Measurements from ENCODE around the gene CXorf38. TPM values are rescaled to one million over a fixed set of nuclear protein-coding genes. Genes with fewer than 3 reads are reported as not detected.

CXorf38 gene
- total and polyA plus RNA-seq, 2 experiments from 2014 or later, result 6.1 to 11.3 TPM

DNA sequence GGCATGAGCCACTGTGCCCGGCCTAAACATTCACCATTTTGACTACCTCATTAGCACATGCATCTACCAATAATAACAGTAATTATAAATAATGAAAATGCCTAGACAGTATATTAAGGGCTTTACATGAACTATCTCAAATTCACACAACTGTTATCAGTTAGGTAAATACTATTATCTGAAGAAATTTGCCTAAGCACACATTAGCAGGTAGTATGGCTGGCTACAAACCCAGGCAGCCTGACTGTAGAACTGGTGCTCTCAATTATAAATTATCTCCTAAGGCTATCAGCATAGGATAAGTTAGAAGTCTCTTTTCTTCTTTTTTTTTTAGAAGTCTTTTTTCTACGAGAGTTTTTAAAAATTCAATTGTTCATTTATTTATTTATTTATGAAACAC is 14.1 kb upstream of the CXorf38 start:
- H3K4me3 ChIP-seq, result no peak overlapping the region
- H3K36me3 ChIP-seq (replicated peaks; ENCODE audit: insufficient read depth, low read depth), result no peaks in the 10 kb centered on the region
- H3K4me2 ChIP-seq, result no peak overlapping the region
- H3K4me1 ChIP-seq (ENCODE audit: insufficient read depth), result no peaks in the 10 kb centered on the region
- no peak overlapping the region for H2AFZ ChIP-seq
- H3K79me2 ChIP-seq, result no peaks in the 10 kb centered on the region
- H3K9me2 ChIP-seq (replicated peaks; ENCODE audit: insufficient read depth), result no peaks in the 10 kb centered on the region
- no peaks in the 10 kb centered on the region for H4K20me1 ChIP-seq (ENCODE audit: insufficient read depth, poor library complexity, severe bottlenecking)
- H3K9me3 ChIP-seq (ENCODE audit: low read depth), result no peaks in the 10 kb centered on the region
- H3K27me3 ChIP-seq, result no peaks in the 10 kb centered on the region
- DNase-seq (ENCODE audit: low spot score), result no peak
- TF ChIP-seq EZH2phosphoT487 (IDR thresholded peaks at IDR 0.05; ENCODE audit: low read depth, severe bottlenecking, unreplicated experiment) (no peak), EZH2 (IDR thresholded peaks at IDR 0.05; ENCODE audit: borderline replicate concordance) (no peak), CTCF (IDR thresholded peaks at IDR 0.05; ENCODE audit: poor library complexity) (no peak)
- H3K27ac ChIP-seq, result no peak overlapping the region
- 82% methylated on average over 2 of the region's 2 CpGs for WGBS (ENCODE audit: low lambda C conversion rate, missing lambda C conversion rate)

DNA sequence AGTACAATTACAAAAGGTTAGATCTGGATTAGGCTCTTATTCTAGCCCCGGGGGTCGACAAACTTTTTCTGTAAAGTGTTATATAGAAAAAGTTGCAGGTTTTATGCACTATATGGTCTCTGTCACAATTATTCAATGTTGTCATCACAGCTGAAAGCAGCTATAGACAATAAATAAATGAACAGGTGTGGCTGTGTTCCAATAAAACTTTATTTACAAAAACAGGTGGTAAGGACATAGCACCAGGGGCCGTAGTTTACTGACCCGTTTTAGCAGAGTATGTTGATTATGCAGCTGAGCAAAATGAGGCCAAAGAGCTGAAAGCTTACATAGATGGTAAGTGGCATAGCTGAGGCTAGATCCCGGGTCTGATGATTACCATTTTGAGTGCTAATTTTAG is 13.0 kb upstream of the CXorf38 start:
- DNase-seq (ENCODE audit: low spot score), result no peak
- Histone ChIP-seq H3K4me1 (ENCODE audit: insufficient read depth) (no peaks in the 10 kb centered on the region), H2AFZ (no peak overlapping the region), H3K9me3 (ENCODE audit: low read depth) (no peaks in the 10 kb centered on the region), H3K4me3 (no peak overlapping the region), H3K27me3 (no peaks in the 10 kb centered on the region), H3K36me3 (replicated peaks; ENCODE audit: insufficient read depth, low read depth) (no peaks in the 10 kb centered on the region), H3K27ac (no peak overlapping the region), H3K79me2 (no peaks in the 10 kb centered on the region), H3K4me2 (no peak overlapping the region), H4K20me1 (ENCODE audit: insufficient read depth, poor library complexity, severe bottlenecking) (no peaks in the 10 kb centered on the region), H3K9me2 (replicated peaks; ENCODE audit: insufficient read depth) (no peaks in the 10 kb centered on the region)
- WGBS (ENCODE audit: low lambda C conversion rate, missing lambda C conversion rate), result 94% methylated on average over 5 of the region's 5 CpGs
- no peak for TF ChIP-seq EZH2phosphoT487 (IDR thresholded peaks at IDR 0.05; ENCODE audit: low read depth, severe bottlenecking, unreplicated experiment)
- TF ChIP-seq CTCF (IDR thresholded peaks at IDR 0.05; ENCODE audit: poor library complexity), result no peak
- TF ChIP-seq EZH2 (IDR thresholded peaks at IDR 0.05; ENCODE audit: borderline replicate concordance), result no peak

DNA sequence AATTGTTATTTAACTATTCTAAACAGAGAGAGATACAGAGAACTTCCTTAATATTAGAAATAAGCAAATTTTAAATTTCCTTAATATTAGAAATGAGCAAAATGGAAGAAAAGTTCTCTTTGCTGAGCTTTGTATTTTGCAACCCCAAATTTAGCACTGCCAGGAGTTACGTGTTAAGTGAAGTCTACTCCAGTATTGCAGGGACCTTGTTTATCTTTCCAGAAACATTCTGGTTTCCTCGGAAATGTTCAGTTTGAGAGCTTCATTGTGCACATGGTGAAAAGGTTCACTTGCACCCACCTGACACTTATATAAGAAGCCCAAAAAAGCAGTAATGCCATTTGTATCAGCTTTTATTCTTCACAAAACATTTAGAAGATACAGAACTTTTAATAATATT is 6.2 kb upstream of the CXorf38 start:
- Histone ChIP-seq H3K4me3 (no peak overlapping the region), H4K20me1 (ENCODE audit: insufficient read depth, poor library complexity, severe bottlenecking) (no peaks in the 10 kb centered on the region), H3K4me1 (ENCODE audit: insufficient read depth) (no peaks in the 10 kb centered on the region), H3K27me3 (no peaks in the 10 kb centered on the region), H3K4me2 (no peak overlapping the region), H3K79me2 (no peaks in the 10 kb centered on the region), H3K36me3 (replicated peaks; ENCODE audit: insufficient read depth, low read depth) (no peaks in the 10 kb centered on the region), H3K27ac (no peak overlapping the region), H3K9me3 (ENCODE audit: low read depth) (no peaks in the 10 kb centered on the region), H2AFZ (no peak overlapping the region), H3K9me2 (replicated peaks; ENCODE audit: insufficient read depth) (no peaks in the 10 kb centered on the region)
- no peak for TF ChIP-seq CTCF (IDR thresholded peaks at IDR 0.05; ENCODE audit: poor library complexity)
- TF ChIP-seq EZH2 (IDR thresholded peaks at IDR 0.05; ENCODE audit: borderline replicate concordance), result no peak
- TF ChIP-seq EZH2phosphoT487 (IDR thresholded peaks at IDR 0.05; ENCODE audit: low read depth, severe bottlenecking, unreplicated experiment), result no peak
- WGBS (ENCODE audit: low lambda C conversion rate, missing lambda C conversion rate), result 88% methylated on average over 2 of the region's 2 CpGs
- no peak for DNase-seq (ENCODE audit: low spot score)

DNA sequence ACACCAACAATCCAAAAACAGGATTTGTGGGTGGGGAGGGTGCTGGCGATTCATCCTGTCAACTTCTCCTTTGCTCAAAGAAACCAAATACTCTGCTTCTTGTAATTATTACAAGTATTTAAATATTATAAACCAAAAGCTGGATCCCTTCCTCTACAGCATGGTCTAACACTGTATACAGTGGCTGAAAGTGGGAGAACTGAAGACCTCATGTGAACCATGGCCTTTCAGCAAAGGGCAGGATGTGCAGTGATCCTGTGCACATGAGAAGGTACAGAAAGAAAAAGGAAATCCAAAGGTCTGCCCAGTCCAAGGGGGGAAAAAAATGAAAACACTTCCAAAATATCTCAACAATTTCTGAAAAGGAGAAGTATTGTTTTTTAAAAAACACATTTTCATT is 5.3 kb upstream of the CXorf38 start:
- H3K27ac ChIP-seq, result no peak overlapping the region
- no peaks in the 10 kb centered on the region for H4K20me1 ChIP-seq (ENCODE audit: insufficient read depth, poor library complexity, severe bottlenecking)
- H2AFZ ChIP-seq, result no peak overlapping the region
- no peak overlapping the region for H3K4me3 ChIP-seq
- no peaks in the 10 kb centered on the region for H3K9me3 ChIP-seq (ENCODE audit: low read depth)
- H3K36me3 ChIP-seq (replicated peaks; ENCODE audit: insufficient read depth, low read depth), result no peaks in the 10 kb centered on the region
- no peaks in the 10 kb centered on the region for H3K27me3 ChIP-seq
- H3K79me2 ChIP-seq, result no peaks in the 10 kb centered on the region
- no peaks in the 10 kb centered on the region for H3K9me2 ChIP-seq (replicated peaks; ENCODE audit: insufficient read depth)
- H3K4me2 ChIP-seq, result no peak overlapping the region
- no peak for TF ChIP-seq CTCF (IDR thresholded peaks at IDR 0.05; ENCODE audit: poor library complexity)
- no peak for TF ChIP-seq EZH2 (IDR thresholded peaks at IDR 0.05; ENCODE audit: borderline replicate concordance)
- TF ChIP-seq EZH2phosphoT487 (IDR thresholded peaks at IDR 0.05; ENCODE audit: low read depth, severe bottlenecking, unreplicated experiment), result no peak
- peaks cover 4% of the 10 kb centered on the region for H3K4me1 ChIP-seq (ENCODE audit: insufficient read depth)
- 93% methylated on average over 1 of the region's 1 CpG for WGBS (ENCODE audit: low lambda C conversion rate, missing lambda C conversion rate)
- DNase-seq (ENCODE audit: low spot score), result no peak
